Neuron (in vitro differentiated cells): ENCODE measurements around the gene PODXL2.

Source experiments
- H2AFZ ChIP-seq: one replicate; pipeline ENCODE4 v1.6.1; 2013; ENCODE audit warnings: low read depth, mild to moderate bottlenecking, inconsistent platforms, low read length, moderate library complexity
- H3K27me3 ChIP-seq: one replicate; pipeline ENCODE4 v1.6.1; 2013; ENCODE audit warnings: low read length; ENCODE audit not compliant: insufficient read depth
- H3K36me3 ChIP-seq: one replicate; pipeline ENCODE4 v1.6.1; 2013; ENCODE audit warnings: low read length; ENCODE audit not compliant: insufficient read depth
- H3K4me1 ChIP-seq: one replicate; pipeline ENCODE4 v1.6.1; 2013; ENCODE audit warnings: low read length; ENCODE audit not compliant: insufficient read depth
- H3K4me3 ChIP-seq: 2 replicates; pipeline ENCODE4 v1.5.1; 2013; ENCODE audit warnings: mild to moderate bottlenecking, low read length, moderate library complexity
- H3K9me3 ChIP-seq: one replicate; pipeline ENCODE4 v1.6.1; 2013; ENCODE audit warnings: low read length

Gene PODXL2

DNA sequence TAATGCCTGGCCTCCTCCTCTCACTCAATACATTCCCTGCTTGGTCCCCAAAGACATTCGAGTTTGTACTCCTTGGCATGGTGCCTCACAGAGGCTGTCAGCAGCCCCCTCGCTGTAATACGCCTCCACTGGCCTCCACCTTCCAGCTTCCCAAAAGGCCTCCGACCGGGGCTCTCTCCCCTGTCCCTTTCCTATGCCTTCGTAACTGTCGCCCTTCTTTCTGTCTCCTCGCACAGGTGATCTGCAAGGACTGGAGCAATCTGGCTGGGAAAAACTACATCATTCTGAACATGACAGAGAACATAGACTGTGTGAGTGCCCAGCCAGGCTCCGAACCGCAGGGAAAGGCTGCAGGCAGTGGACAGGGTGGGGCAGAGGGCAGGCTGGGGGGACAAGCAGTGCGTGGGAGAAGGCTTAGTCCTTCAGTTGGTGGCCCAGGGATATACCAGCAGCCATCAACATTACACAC, 33.0 kb downstream of the PODXL2 start:
- peaks cover 71% of the 10 kb centered on the region for H3K36me3 ChIP-seq
- H3K27me3 ChIP-seq = no peaks in the 10 kb centered on the region

DNA sequence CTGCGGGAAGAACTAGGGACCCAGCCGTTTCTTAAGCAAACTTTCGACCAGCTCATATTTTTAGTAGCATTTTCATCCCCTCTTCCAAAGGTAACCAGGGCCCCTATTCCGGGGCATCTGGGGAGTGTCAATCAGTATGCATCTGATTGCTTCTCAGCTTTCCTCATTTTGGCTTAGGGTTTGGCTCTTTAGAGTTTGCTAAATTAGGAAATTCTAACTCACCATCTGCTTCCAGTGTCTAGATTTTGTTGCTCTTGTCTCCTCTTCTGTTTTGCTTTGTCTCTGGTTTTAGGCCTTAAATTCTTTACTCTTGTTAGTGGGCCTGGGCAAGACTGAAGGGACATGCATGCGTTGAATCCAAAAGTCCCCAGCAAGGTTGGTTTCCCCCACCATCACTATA, 34.2 kb downstream of the PODXL2 start:
- Histone ChIP-seq H3K9me3 (no peaks in the 10 kb centered on the region), H2AFZ (no peak overlapping the region), H3K27me3 (no peaks in the 10 kb centered on the region), H3K4me1 (peaks cover 8% of the 10 kb centered on the region), H3K4me3 (no peak overlapping the region), H3K36me3 (peaks cover 71% of the 10 kb centered on the region)

More for the DNA sequence above, 33.0 kb downstream of the PODXL2 start:
- Histone ChIP-seq H3K4me3 (no peak overlapping the region), H3K9me3 (no peaks in the 10 kb centered on the region), H3K4me1 (peaks cover 8% of the 10 kb centered on the region), H2AFZ (no peak overlapping the region)

DNA sequence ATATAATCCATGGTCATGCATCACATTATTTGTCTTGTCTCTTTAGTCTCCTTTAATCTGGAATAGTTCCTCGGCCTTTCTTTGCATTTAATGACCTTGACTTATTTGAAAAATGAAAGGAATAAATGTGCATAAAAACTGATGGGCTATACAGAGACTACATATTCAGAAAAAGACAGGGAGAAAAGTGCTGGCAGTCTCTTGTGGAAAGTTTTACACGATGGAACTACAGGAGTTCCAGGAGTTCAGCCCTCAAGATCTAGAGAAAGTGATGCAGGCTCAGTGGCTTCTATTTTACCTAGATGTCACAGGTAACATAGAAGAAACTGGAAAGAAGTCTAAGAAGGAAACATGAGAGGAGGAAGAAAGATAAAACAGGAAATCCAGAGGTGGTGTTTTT, 36.2 kb downstream of the PODXL2 start:
- no peaks in the 10 kb centered on the region for H3K27me3 ChIP-seq
- H2AFZ ChIP-seq = no peak overlapping the region
- peaks cover 80% of the 10 kb centered on the region for H3K36me3 ChIP-seq
- no peaks in the 10 kb centered on the region for H3K9me3 ChIP-seq
- no peak overlapping the region for H3K4me3 ChIP-seq
- peaks cover 2% of the 10 kb centered on the region for H3K4me1 ChIP-seq

- no peaks in the 10 kb centered on the region for H3K4me1 ChIP-seq
- no peak overlapping the region for H3K4me3 ChIP-seq
- H3K9me3 ChIP-seq = no peaks in the 10 kb centered on the region
- H3K36me3 ChIP-seq = peaks cover 76% of the 10 kb centered on the region
- H3K27me3 ChIP-seq = no peaks in the 10 kb centered on the region
- H2AFZ ChIP-seq = no peak overlapping the region
These were observed 36.6 kb downstream of the PODXL2 start for GRCh38 chr3:127665586-127665985.

DNA sequence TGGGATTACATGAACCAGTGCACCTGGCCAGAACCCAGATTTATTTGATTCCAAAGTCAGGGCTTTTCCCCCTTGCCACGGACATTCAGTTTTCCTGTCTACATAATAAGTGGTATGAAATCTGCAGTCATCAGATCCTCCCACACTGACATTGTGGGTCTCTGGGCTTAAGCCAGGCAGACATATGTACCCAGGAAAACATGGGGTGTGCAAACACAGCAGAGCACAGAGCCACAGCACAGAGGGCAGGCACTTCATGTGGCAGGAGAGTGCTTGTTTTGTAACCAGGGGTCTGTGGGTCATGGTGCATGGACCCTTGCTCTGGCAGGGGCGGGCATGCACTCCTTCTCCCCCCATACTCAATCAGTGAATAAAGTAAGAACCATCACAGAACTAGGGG, 37.7 kb downstream of the PODXL2 start:
- Histone ChIP-seq H3K9me3 (no peaks in the 10 kb centered on the region), H3K27me3 (no peaks in the 10 kb centered on the region), H3K4me3 (no peak overlapping the region), H3K36me3 (peaks cover 67% of the 10 kb centered on the region), H2AFZ (no peak overlapping the region), H3K4me1 (no peaks in the 10 kb centered on the region)

DNA sequence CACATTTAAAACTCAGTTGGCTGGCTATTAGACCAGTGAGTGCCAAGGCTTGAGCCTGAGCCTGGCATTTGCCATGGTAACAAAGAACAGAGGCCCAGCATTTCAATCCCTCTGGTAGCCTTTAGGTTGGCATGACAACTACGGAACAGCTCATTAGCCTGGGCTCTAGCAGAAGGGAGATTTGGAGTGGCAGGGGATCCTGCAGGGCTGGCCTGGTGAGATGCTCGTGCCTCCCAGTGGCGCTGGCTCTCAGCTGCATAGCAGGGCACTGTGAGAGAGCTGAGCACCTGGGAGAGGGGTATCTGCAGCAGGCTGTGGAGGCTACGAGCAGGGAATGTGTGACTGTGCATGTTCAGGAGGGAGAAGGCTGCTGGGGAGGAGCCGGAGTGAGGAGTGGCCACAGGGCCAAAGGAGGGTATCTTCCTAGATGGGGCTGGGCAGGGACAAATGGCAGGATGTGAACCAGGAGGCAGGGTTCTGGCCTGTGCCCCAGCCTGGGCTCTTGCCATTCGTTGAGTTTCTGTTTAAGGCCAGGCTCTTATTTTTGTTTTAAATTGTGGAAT, 38.2 kb downstream of the PODXL2 start:
- Histone ChIP-seq H2AFZ (no peak overlapping the region), H3K9me3 (no peaks in the 10 kb centered on the region), H3K4me3 (no peak overlapping the region), H3K4me1 (no peaks in the 10 kb centered on the region), H3K36me3 (peaks cover 62% of the 10 kb centered on the region), H3K27me3 (no peaks in the 10 kb centered on the region)

GRCh38 chr3:127668906-127669305, 39.9 kb downstream of the PODXL2 start:
- no peaks in the 10 kb centered on the region for H3K9me3 ChIP-seq
- H3K27me3 ChIP-seq = no peaks in the 10 kb centered on the region
- H3K4me3 ChIP-seq = no peak overlapping the region
- H2AFZ ChIP-seq = no peak overlapping the region
- H3K4me1 ChIP-seq = peaks cover 6% of the 10 kb centered on the region
- H3K36me3 ChIP-seq = peaks cover 46% of the 10 kb centered on the region

DNA sequence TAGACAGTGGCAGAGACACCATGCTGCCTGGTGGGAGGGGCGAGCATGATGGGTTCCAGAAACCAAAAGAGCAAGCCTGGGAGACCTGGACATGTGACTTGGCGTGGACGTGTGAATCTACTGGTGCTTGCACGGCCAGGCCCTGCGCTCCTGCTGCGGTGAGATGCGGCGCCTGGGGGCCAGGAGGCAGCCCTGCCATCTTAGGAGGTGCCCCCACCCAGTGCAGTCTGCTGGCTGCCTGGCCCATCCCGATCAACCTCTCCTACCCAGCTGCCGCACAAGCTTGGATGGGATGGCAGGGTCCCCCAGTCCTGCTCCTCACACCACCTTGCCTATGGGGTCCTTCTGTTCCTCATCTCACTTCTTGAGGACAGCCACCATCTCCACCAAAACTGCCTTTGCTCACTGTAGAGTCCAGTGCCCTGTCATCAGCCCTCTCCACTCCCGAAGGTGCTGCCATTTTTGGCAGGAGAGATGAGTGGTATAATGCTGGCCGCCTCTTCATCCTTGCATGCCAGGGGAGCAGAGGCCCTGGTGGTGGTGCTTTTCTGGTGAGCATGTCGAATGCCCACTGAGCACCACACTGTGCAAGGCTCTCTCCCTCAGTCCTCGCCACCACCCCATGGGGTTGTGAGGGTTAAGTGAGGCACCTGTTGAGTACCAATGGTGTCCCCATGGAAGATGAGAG, 40.7 kb downstream of the PODXL2 start:
- H3K36me3 ChIP-seq = peaks cover 39% of the 10 kb centered on the region
- H3K4me1 ChIP-seq = peaks cover 6% of the 10 kb centered on the region
- no peak overlapping the region for H3K4me3 ChIP-seq
- H2AFZ ChIP-seq = no peak overlapping the region
- H3K9me3 ChIP-seq = no peaks in the 10 kb centered on the region
- no peaks in the 10 kb centered on the region for H3K27me3 ChIP-seq

DNA sequence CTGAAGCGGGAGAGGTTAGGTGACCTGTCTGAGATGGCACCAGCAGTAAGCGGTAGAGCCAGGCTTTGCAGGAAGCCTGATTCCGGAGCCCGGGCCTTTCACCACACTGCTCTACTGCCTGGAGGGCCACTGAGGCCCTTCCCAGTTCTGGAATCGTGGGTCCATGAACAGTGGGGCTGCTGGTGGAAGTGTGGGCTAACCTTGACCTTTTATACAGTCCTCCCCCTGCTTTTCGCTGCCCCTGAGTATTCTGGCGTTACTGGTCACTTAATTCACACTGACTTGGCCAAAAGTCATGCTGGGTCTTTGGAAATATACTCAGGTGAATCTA, 41.2 kb downstream of the PODXL2 start:
- Histone ChIP-seq H3K9me3 (no peaks in the 10 kb centered on the region), H3K4me1 (peaks cover 6% of the 10 kb centered on the region), H3K27me3 (no peaks in the 10 kb centered on the region), H3K36me3 (peaks cover 34% of the 10 kb centered on the region), H2AFZ (no peak overlapping the region), H3K4me3 (no peak overlapping the region)

DNA sequence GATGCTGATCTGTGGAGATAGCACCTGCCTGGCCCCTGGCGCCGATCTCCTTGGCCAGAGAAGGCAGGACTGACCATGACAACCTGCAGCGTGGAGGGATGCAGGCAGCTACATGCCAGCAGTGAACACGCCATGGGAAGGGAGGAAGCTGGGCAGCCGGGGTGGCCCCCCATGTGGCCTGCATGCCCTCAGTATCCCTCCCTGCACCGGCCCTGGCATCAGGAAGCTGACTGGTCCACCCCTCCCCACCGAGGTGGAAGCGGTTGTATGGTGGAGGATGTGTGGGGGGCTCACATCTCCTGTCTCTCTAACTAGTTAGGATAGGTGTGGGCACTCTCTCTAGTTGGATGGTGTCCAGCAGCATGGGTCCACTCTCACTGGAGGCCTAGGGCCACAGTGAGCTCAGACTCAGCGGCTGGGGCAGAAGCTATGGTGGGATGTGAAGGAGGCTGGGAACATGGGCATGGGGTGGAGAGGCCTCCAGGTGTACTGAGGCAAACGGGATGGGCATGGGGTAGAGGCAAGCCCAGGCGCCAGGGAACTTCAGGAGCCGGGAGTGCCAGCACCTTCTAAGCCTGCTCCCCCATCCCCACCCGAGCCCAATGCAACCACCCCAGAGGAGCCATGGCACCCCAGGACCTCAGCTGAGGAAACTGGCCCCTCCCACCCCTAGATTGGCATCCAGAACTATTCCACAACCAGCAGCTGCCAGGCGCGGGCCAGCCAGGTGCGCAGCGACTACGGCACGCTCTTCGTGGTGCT, 42.0 kb downstream of the PODXL2 start:
- peaks cover 6% of the 10 kb centered on the region for H3K4me1 ChIP-seq
- H3K9me3 ChIP-seq = no peaks in the 10 kb centered on the region
- peaks cover 28% of the 10 kb centered on the region for H3K36me3 ChIP-seq
- H3K27me3 ChIP-seq = no peaks in the 10 kb centered on the region
- H3K4me3 ChIP-seq = no peak overlapping the region
- no peak overlapping the region for H2AFZ ChIP-seq

GRCh38 chr3:127671523-127672428, 42.8 kb downstream of the PODXL2 start:
- peaks cover 21% of the 10 kb centered on the region for H3K36me3 ChIP-seq
- peak overlapping the region; percentile 40 for H3K4me3 ChIP-seq
- no peaks in the 10 kb centered on the region for H3K9me3 ChIP-seq
- H3K27me3 ChIP-seq = no peaks in the 10 kb centered on the region
- peaks cover 6% of the 10 kb centered on the region for H3K4me1 ChIP-seq
- H2AFZ ChIP-seq = no peak overlapping the region

GRCh38 chr3:127672429-127673190, 43.6 kb downstream of the PODXL2 start, which contains the start of gene ABTB1:
TSS of gene ABTB1 (plus strand) at chr3:127672952. CDS start at chr3:127673026, 74 bp downstream.
- peak within 1 kb of the TSS; percentile 52 for H3K4me3 ChIP-seq
- no peaks in the 10 kb centered on the region for H3K9me3 ChIP-seq

More at GRCh38 chr3:127672429-127673190, 43.6 kb downstream of the PODXL2 start, which contains the start of gene ABTB1:
- H3K27me3 ChIP-seq = no peaks in the 10 kb centered on the region
- peaks cover 6% of the 10 kb centered on the region for H3K4me1 ChIP-seq
- H3K36me3 ChIP-seq = peaks cover 19% of the 10 kb centered on the region
- H2AFZ ChIP-seq = no peak within 1 kb of the TSS
